Activated CD4-positive, alpha-beta memory T cell treated with anti-CD3 and anti-CD28 coated beads for 36 hours (primary cell): ENCODE data around the gene RASA3. TPM values are rescaled to one million over a fixed set of nuclear protein-coding genes. Genes with fewer than 3 reads are reported as not detected.
"Not testable (repeated sequence)": the region's sequence is repeated elsewhere in the genome, so short reads cannot be mapped to it uniquely, and the experiment has no call there.

Experiments
- CTCF ChIA-PET: fragments of 350-600 bp; sonication (Branson Sonifier 250); formaldehyde crosslinking; loops from one replicate; lab custom pipeline; 2021; ENCODE audit warnings: antibody characterized with exemption, inconsistent platforms; lab: Charles Lee
- POLR2A ChIA-PET: fragments of 350-600 bp; sonication (Branson Sonifier 250); formaldehyde crosslinking; loops from one replicate; lab custom pipeline; 2021; ENCODE audit warnings: antibody characterized with exemption; lab: Charles Lee
- DNase-seq: peaks from one replicate; pipeline ENCODE4 v3.0.0-alpha.2; 2020
- H3K27ac Mint-ChIP-seq: one replicate; pipeline ENCODE4 v1.8.0; 2021; ENCODE audit warnings: mixed read lengths
- H3K27me3 Mint-ChIP-seq: one replicate; pipeline ENCODE4 v1.8.0; 2021; ENCODE audit warnings: mixed read lengths
- H3K36me3 Mint-ChIP-seq: one replicate; pipeline ENCODE4 v1.8.0; 2021; ENCODE audit warnings: mixed read lengths
- H3K4me1 Mint-ChIP-seq: one replicate; pipeline ENCODE4 v1.8.0; 2021; ENCODE audit warnings: low read depth, mixed read lengths
- H3K4me3 Mint-ChIP-seq: one replicate; pipeline ENCODE4 v1.8.0; 2021; ENCODE audit warnings: mild to moderate bottlenecking, mixed read lengths
- H3K9me3 Mint-ChIP-seq: one replicate; pipeline ENCODE4 v1.8.0; 2021; ENCODE audit warnings: mixed read lengths
- intact Hi-C: fragments of 100-400 bp; cut with micrococcal nuclease; formaldehyde crosslinking; loops from one replicate; pipeline ENCODE4 v1.15.1; 2023
- total RNA-seq, 2 experiments: library from RNA; stranded (reverse); gene quantifications; one replicate each; pipeline ENCODE4 v1.2.3, GENCODE V29; 2021

The RASA3 gene
- total RNA-seq, 2 experiments from 2014 or later: 45.9 to 49.3 TPM

DNA sequence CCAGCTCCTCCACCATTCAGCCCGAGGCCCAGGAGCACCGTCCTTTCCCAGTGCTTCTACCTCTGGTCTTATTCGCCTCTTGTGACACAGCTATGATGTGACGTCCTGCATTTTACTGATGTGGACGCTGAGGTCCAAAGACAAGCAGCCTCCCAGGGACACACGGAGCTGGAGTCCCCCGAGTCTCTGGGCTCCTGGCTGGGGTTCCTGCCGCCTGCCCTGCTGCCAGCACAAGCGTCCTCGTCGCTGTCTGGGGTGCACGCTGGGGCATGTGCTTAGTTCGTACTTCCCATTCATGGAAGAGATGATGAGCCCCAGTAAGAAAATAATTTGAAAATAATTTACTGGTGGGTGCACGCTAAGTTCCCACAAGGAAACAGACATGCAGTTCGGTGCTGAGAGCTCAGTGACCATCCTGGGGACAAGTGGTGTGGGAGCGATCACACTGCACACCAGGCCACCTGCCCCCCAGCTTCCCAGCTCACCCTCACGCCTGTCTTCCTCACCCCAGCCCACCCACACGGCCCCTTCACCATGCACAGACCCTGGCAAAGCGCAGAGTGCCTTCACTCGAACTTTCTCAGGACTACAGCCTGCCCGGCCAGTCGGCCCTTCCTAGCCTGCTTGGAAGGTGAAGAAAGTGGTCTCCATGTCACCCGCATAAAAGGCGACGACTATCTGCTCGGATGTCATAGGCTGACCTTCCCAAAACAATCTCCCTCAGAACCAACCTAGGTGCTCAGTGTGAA lies 32.4 kb upstream of the RASA3 start:
- CTCF ChIA-PET: interaction anchor here (1.2 kb wide), 1 partner anchor 61 kb away, joined by 4 read pairs; no protein-coding TSS in a partner anchor
- intact Hi-C loops: no loop called here
- Mint-ChIP-seq H3K9me3 (no peaks in the 10 kb centered on the region), H3K4me3 (no peak overlapping the region), H3K27ac (no peak overlapping the region), H3K4me1 (peaks cover 65% of the 10 kb centered on the region), H3K36me3 (no peaks in the 10 kb centered on the region), H3K27me3 (no peaks in the 10 kb centered on the region)
- POLR2A ChIA-PET: no interaction called here
- DNase-seq: no peak

DNA sequence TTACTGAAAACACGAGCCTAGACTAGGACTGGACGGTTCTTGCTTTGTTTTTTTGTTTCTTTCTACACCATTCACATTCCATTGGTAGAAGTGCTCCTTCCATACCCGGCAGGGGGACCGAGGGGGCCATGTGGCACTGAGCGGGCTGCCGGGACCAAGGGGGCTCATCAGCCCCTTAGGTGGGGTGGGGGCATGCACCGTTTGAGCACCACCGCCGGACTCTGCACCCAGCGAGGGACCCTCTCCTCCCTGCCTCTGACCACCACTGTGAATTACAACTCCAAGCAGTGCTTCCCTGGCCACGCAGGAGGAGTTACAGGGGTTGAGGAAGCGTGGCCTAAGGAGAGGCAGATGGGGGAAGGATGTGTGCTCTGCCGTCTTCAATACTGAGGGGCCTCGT lies 31.6 kb upstream of the RASA3 start:
- POLR2A ChIA-PET: no interaction called here
- Mint-ChIP-seq H3K27me3 (no peaks in the 10 kb centered on the region), H3K4me3 (no peak overlapping the region), H3K4me1 (peaks cover 72% of the 10 kb centered on the region), H3K27ac (no peak overlapping the region), H3K36me3 (no peaks in the 10 kb centered on the region), H3K9me3 (no peaks in the 10 kb centered on the region)
- CTCF ChIA-PET: interaction anchor here (1.2 kb wide), 1 partner anchor 62 kb away, joined by 4 read pairs; no protein-coding TSS in a partner anchor
- intact Hi-C loops: no loop called here
- no peak for DNase-seq

DNA sequence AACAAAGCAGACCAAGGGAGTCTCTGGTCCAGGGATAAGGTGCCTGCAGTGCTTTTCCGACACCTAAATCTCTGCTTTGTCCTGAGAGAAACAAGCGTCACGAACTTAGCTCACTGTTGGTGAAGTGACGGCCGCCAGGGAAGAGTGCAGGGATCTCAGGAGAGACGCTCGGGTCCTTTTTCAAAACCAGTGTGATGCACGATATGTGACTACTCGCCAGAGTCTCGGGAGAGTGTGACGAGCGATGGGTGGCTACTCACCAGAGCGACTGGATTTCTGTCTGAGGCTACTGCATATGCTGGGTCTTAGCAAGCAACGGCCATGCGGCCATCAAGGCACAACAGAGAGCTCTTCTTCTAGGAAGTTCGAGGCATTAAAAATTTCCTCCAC lies 30.1 kb upstream of the RASA3 start:
- peak overlapping the region; percentile 64 for H3K4me3 Mint-ChIP-seq
- H3K4me1 Mint-ChIP-seq: peaks cover 73% of the 10 kb centered on the region

DNA sequence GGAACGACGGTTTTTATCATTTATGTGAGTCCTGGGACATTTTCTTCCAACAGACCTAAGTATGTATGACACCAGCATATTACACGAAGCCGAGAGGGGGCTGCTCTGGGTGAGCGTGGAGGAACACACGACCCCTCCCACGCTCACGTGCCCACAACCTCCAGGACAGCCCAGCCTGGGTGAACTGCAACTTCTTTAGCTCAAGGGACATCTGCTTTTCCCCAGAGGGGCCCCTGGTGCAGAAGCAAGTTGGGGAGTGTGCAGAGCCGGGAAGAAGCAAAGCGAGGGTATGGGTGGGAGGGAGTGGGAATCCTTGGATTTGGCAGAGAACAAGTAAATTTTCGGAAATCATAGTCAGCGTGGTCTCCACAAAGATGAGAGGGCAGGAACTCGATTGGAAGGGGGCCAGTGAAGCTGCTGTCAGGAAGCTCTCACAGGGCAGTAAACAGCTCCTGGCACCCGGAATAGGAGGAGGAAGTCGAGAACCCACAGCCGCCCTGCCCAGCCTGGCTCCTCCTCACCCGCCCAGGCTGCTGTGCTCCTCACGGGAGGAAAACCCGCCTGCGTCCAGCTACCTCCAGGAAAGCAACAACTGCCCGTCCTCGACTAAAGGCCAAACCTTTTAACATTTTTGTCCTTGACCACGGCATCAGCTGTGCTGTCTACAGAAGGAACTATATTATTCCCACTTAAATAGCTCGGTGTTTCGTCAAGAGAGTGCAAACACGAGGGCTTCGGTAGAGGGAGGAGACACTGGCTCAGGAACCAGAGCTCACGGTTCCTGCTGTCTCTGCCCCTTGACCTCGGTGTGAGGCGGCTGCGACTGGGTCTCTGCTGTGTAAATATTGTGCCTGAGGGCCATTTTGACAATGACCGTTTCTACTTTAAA lies 29.5 kb upstream of the RASA3 start:
- peak; percentile 61 for DNase-seq
- Mint-ChIP-seq H3K27me3 (no peaks in the 10 kb centered on the region), H3K4me3 (peak overlapping the region; percentile 64), H3K27ac (peak overlapping the region; percentile 69), H3K9me3 (no peaks in the 10 kb centered on the region), H3K4me1 (peaks cover 71% of the 10 kb centered on the region), H3K36me3 (no peaks in the 10 kb centered on the region)
- ChIA-PET POLR2A (interaction anchor here (0.9 to 1.4 kb wide), 3 partner anchors 10 to 18 kb away, joined by 3 to 4 read pairs (median 4); no protein-coding TSS in a partner anchor), CTCF (interaction anchor here (0.6 to 1.3 kb wide), 6 partner anchors 10 to 179 kb away, joined by 3 to 8 read pairs (median 4); no protein-coding TSS in a partner anchor)
- intact Hi-C loops: loop anchor here (1.0 kb wide), 1 partner anchor 10 kb away; no protein-coding TSS in a partner anchor

More for the DNA sequence above, 30.1 kb upstream of the RASA3 start:
- no peaks in the 10 kb centered on the region for H3K27me3 Mint-ChIP-seq
- DNase-seq: no peak
- intact Hi-C loops: loop anchor here (1.0 kb wide), 1 partner anchor 10 kb away; no protein-coding TSS in a partner anchor
- CTCF ChIA-PET: interaction anchor here (0.6 to 1.3 kb wide), 6 partner anchors 10 to 178 kb away, joined by 3 to 8 read pairs (median 4); no protein-coding TSS in a partner anchor
- no peaks in the 10 kb centered on the region for H3K36me3 Mint-ChIP-seq
- peak overlapping the region; percentile 69 for H3K27ac Mint-ChIP-seq
- POLR2A ChIA-PET: no interaction called here
- H3K9me3 Mint-ChIP-seq: no peaks in the 10 kb centered on the region

DNA sequence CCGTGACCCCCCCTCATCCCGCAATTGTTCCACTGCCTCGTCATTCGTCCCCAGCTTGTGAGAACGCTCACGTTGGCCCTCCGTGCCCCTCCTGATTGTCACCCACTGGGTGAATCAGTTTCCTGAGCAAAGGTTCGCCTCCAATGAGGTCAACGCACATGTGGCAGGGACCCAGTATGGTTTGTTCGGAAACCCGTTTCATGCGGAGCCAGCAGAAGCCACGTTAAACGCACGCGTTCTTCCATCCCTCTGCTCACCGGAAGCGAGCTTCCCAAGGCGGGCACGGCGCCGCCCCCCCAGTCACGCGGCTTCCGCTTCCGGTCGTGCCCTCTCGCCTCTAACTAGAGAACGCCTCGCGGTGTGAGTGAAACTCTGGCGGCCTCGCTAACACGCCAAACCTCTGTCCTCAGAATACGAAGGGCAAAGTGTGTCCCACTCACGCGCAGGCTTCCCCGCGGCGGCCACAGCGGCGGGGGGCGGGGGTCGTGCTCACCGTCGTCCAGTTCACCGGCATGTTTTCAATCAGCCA lies 28.7 kb upstream of the RASA3 start:
- intact Hi-C loops: no loop called here
- DNase-seq: peak; percentile 48
- Mint-ChIP-seq H3K4me3 (peak overlapping the region; percentile 20), H3K36me3 (no peaks in the 10 kb centered on the region), H3K4me1 (peaks cover 69% of the 10 kb centered on the region), H3K9me3 (no peaks in the 10 kb centered on the region), H3K27me3 (no peaks in the 10 kb centered on the region), H3K27ac (peak overlapping the region; percentile 45)
- POLR2A ChIA-PET: interaction anchor here (0.9 to 1.4 kb wide), 3 partner anchors 9 to 17 kb away, joined by 3 to 4 read pairs (median 4); no protein-coding TSS in a partner anchor
- CTCF ChIA-PET: interaction anchor here (0.8 to 1.0 kb wide), 2 partner anchors 10 to 13 kb away, joined by 3 to 5 read pairs; no protein-coding TSS in a partner anchor

DNA sequence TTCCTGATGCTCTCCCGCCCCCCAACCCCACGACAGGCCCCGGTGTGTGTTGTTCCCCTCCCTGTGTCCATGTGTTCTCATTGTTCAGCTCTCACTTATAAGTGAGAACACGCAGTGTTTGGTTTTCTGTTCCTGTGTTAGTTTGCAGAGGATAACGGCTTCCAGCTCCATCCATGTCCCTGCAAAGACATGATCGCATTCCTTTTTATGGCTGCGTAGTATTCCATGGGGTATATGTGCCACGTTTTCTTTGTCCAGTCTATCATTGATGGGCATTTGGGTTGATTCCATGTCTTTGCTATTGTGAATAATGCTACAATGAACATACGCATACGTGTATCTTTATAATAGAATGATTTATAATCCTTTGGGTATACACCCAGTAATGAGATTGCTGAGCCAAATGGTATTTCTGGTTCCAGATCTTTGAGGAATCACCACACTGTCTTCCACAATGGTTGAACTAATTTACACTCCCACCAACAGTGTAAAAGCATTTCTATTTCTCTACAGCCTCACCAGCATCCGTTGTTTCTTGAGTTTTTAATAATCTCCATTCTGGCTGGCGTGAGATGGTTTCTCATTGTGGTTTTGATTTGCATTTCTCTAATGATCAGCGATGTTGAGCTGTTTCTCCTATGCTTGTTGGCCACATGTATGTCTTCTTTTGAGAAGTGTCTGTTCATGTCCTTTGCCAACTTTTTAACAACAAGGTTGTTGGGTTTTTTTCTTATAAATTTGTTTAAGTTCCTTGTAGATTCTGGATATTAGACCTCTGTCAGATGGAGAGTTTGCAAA lies 26.6 kb upstream of the RASA3 start:
- DNase-seq, H3K4me3 Mint-ChIP-seq, H3K27me3 Mint-ChIP-seq, H3K36me3 Mint-ChIP-seq, POLR2A ChIA-PET, H3K27ac Mint-ChIP-seq, H3K9me3 Mint-ChIP-seq, intact Hi-C loops: not testable (repeated sequence)
- CTCF ChIA-PET: interaction anchor here (0.7 kb wide), 1 partner anchor 417 kb away, joined by 3 read pairs; no protein-coding TSS in a partner anchor
- H3K4me1 Mint-ChIP-seq: peaks cover 64% of the 10 kb centered on the region

DNA sequence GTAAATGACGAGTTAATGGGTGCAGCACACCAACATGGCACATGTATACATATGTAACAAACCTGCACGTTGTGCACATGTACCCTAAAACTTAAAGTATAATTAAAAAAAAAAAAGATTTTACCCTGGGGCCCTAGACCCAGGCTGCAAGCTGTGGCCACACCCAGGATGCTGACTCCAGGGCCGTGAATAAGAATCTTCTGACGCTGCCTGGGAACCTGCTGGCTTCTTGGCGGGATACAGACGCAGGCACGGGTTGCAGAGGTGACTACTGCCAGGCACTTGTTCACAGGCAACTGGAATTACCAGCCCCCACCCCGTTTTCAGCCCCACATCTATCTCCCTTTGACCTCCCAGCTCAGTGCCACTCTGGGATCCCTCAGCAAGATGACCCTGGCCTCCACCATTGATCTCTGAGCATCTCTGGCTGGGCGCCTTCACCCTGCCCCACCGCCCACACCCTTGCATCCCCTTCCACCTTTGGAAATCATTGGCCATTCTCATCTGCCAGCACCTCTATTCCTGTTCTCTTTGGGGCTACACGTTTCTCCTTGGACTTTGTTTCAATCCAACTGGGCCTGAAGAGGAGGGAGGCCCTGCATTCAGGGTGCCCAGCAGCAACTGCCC lies 25.6 kb upstream of the RASA3 start:
- intact Hi-C loops: no loop called here
- peak; percentile 51 for DNase-seq
- CTCF ChIA-PET: no interaction called here
- Mint-ChIP-seq H3K4me1 (peaks cover 65% of the 10 kb centered on the region), H3K9me3 (peaks cover 8% of the 10 kb centered on the region), H3K36me3 (no peaks in the 10 kb centered on the region), H3K4me3 (no peak overlapping the region), H3K27me3 (no peaks in the 10 kb centered on the region), H3K27ac (peak overlapping the region; percentile 34)
- POLR2A ChIA-PET: interaction anchor here (0.6 kb wide), 1 partner anchor 8 kb away, joined by 5 read pairs; no protein-coding TSS in a partner anchor

DNA sequence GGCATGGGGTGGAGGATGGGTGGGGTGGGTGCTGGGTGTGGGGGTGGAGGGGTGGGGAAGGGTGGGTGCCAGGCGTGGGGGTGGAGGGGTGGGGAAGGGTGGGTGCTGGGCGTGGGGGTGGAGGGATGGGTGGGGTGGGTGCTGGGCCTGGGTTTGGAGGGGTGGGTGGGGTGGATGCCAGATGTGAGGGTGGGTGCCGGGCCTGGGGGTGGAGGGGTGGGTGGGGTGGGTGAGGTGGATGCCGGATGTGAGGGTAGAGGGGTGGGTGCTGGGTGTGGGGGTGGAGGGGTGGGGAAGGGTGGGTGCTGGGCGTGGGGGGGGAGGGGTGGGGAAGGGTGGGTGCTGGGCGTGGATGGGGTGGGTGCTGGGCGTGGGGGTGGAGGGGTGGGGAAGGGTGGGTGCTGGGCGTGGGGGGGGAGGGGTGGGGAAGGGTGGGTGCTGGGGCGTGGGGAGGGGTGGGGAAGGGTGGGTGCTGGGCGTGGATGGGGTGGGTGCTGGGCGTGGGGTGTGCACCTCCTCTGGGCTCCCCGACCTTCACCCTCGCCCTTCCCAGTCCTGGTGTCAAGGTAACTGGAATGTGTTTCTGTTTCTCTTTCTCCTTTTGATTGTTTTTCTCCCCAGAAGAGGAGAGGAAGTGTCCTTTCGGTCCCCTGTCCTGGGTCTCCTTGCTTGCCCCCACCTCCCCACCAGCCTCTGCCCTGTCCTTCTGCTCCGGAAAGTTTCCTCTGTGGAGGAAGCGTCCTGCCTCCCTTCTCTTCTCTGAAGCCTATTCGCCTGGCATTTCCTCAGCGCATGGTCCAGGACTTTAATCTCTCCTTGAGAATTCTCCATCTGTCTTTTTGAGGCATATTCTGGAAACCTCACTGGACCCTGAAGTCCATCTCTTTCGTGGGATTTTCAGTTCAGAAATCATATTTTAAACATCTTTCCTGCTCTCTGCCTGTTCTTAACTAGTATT lies 23.8 kb upstream of the RASA3 start:
- peaks cover 65% of the 10 kb centered on the region for H3K4me1 Mint-ChIP-seq
- intact Hi-C loops: no loop called here
- ChIA-PET CTCF (no interaction called here), POLR2A (no interaction called here)
- peak overlapping the region; percentile 56 for H3K4me3 Mint-ChIP-seq
- no peak for DNase-seq
- H3K36me3 Mint-ChIP-seq: no peaks in the 10 kb centered on the region
- no peaks in the 10 kb centered on the region for H3K27me3 Mint-ChIP-seq
- peaks cover 8% of the 10 kb centered on the region for H3K9me3 Mint-ChIP-seq
- H3K27ac Mint-ChIP-seq: peak overlapping the region; percentile 87

DNA sequence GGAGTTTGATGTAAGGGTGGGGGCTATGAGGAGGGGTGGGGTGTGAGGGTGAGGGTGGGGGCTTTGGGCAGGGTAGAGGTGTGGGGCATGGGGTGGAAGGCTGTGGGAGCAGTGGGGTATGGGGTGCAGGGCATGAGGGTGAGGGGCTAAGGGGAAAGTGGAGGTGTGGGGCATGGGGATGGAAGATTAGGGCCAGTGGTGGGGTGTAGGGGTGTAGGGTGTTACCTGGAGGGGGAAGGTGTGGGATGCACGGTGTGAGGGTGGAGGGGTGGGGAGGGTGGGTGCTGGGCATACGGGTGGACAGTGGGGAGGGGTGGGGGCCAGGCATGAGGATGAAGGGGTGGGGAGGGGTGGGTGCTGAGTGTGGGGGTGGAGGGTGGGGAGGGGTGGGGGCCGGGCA lies 22.9 kb upstream of the RASA3 start:
- Mint-ChIP-seq H3K4me1 (peaks cover 66% of the 10 kb centered on the region), H3K36me3 (no peaks in the 10 kb centered on the region), H3K9me3 (peaks cover 8% of the 10 kb centered on the region), H3K4me3 (no peak overlapping the region), H3K27ac (no peak overlapping the region), H3K27me3 (no peaks in the 10 kb centered on the region)
- POLR2A ChIA-PET: no interaction called here
- DNase-seq: no peak
- intact Hi-C loops: no loop called here
- CTCF ChIA-PET: no interaction called here

DNA sequence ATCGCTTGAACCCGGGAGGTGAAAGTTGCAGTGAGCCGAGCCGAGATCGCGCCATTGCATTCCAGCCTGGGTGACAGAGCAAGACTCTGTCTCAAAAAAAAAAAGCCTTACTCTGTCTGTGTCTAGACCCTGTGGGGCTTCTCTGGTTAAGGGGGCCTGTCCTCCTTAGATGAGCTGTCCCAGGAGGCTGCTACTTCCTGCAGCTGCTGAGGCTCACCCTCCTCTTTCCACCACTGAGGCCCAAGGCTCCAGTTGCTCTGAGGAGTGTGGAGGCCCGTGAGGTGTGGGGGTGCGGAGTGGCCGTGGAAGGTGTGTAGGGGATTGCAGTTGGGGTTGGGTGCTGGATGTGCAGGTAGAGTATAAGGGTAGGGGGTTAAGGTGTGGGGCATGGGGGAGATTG lies 22.1 kb upstream of the RASA3 start:
- intact Hi-C loops: no loop called here
- H3K9me3 Mint-ChIP-seq: peaks cover 8% of the 10 kb centered on the region
- CTCF ChIA-PET: interaction anchor here (0.9 kb wide), 1 partner anchor 72 kb away, joined by 3 read pairs; no protein-coding TSS in a partner anchor
- no peak for DNase-seq
- H3K36me3 Mint-ChIP-seq: no peaks in the 10 kb centered on the region
- POLR2A ChIA-PET: no interaction called here
- H3K4me1 Mint-ChIP-seq: peaks cover 66% of the 10 kb centered on the region
- no peak overlapping the region for H3K27ac Mint-ChIP-seq
- H3K4me3 Mint-ChIP-seq: no peak overlapping the region
- no peaks in the 10 kb centered on the region for H3K27me3 Mint-ChIP-seq
